Sigmoid colon (tissue), 3 donors: Measurements from ENCODE around the gene BCR.

Source experiments
- CTCF ChIP-seq, 4 experiments: fragments of 450-650 bp in 3 of 4; fragments of 200-600 bp in 1 of 4; IDR thresholded peaks; one replicate each; pipeline ENCODE4 v1.5.1; 2016 to 2019; ENCODE audit warnings: antibody characterized with exemption in 4 of 4, mild to moderate bottlenecking in 3 of 4, moderate library complexity in 2 of 4
- POLR2A ChIP-seq, 2 donors: fragments of 450-650 bp; IDR thresholded peaks; one replicate each; pipeline ENCODE4 v1.6.1; 2016; ENCODE audit warnings: antibody characterized with exemption in 2 of 2, mild to moderate bottlenecking in 2 of 2, moderate library complexity in 2 of 2

- TF ChIP-seq CTCF (IDR thresholded peaks at IDR 0.05): no peak
- no peak for TF ChIP-seq POLR2A (IDR thresholded peaks at IDR 0.05)
Observed at GRCh38 chr22:23181721-23182308, 1.5 kb downstream of the BCR start.
